Neural crest cell (in vitro differentiated cells): ENCODE data around the gene L3MBTL4. TPM values are rescaled to one million over a fixed set of nuclear protein-coding genes. Genes with fewer than 3 reads are reported as not detected.

Experiments used
- DNase-seq: peaks from one replicate; pipeline ENCODE4 v3.0.0; 2021; ENCODE audit warnings: low read depth, mixed read lengths, low spot score
- H3K27ac Mint-ChIP-seq: one replicate; pipeline ENCODE4 v1.8.0; 2021; ENCODE audit warnings: mild to moderate bottlenecking, mixed read lengths; ENCODE audit not compliant: unreplicated experiment
- H3K27me3 Mint-ChIP-seq: 2 replicates; pipeline ENCODE4 v1.8.0; 2021; ENCODE audit warnings: low read depth, mild to moderate bottlenecking, mixed read lengths
- H3K36me3 Mint-ChIP-seq: 2 replicates; pipeline ENCODE4 v1.8.0; 2021; ENCODE audit warnings: low read depth, mild to moderate bottlenecking, mixed read lengths
- H3K4me1 Mint-ChIP-seq: 2 replicates; pipeline ENCODE4 v1.8.0; 2021; ENCODE audit warnings: mixed read lengths
- H3K4me3 Mint-ChIP-seq: one replicate; pipeline ENCODE4 v1.8.0; 2021; ENCODE audit warnings: mild to moderate bottlenecking, mixed read lengths
- H3K9me3 Mint-ChIP-seq: 2 replicates; pipeline ENCODE4 v1.8.0; 2021; ENCODE audit warnings: mixed read lengths
- CTCF ChIP-seq: fragments of 200-600 bp; sonication (generic); conservative IDR thresholded peaks from 2 replicates; pipeline ENCODE4 v1.5.0; 2021; ENCODE audit warnings: antibody characterized with exemption, mild to moderate bottlenecking
- total RNA-seq: library from RNA; stranded (reverse); gene quantifications from 2 replicates; pipeline ENCODE4 v1.2.1, GENCODE V29; 2021

Gene L3MBTL4
- total RNA-seq, 1 donor from 2014 or later, result 0.65 TPM

GRCh38 chr18:5964996-5965395, 449.7 kb downstream of the L3MBTL4 start:
- Mint-ChIP-seq H3K4me3 (no peak overlapping the region), H3K4me1 (peaks cover 44% of the 10 kb centered on the region), H3K27me3 (no peaks in the 10 kb centered on the region), H3K36me3 (no peaks in the 10 kb centered on the region), H3K9me3 (no peaks in the 10 kb centered on the region), H3K27ac (no peak overlapping the region)
- TF ChIP-seq CTCF, result no peak
- DNase-seq, result no peak

- Mint-ChIP-seq H3K9me3 (no peaks in the 10 kb centered on the region), H3K4me1 (peaks cover 40% of the 10 kb centered on the region), H3K27me3 (no peaks in the 10 kb centered on the region), H3K4me3 (no peak overlapping the region), H3K36me3 (no peaks in the 10 kb centered on the region), H3K27ac (no peak overlapping the region)
- no peak for TF ChIP-seq CTCF
- DNase-seq, result no peak
These were observed 450.1 kb downstream of the L3MBTL4 start for GRCh38 chr18:5964596-5964995.

- no peak for DNase-seq
- Mint-ChIP-seq H3K36me3 (no peaks in the 10 kb centered on the region), H3K4me3 (no peak overlapping the region), H3K9me3 (no peaks in the 10 kb centered on the region), H3K27ac (no peak overlapping the region), H3K27me3 (no peaks in the 10 kb centered on the region), H3K4me1 (peaks cover 35% of the 10 kb centered on the region)
- TF ChIP-seq CTCF, result no peak
These were observed 450.6 kb downstream of the L3MBTL4 start for GRCh38 chr18:5964108-5964507.

GRCh38 chr18:5963267-5963666, 451.4 kb downstream of the L3MBTL4 start:
- Mint-ChIP-seq H3K27ac (peak overlapping the region; percentile 10), H3K9me3 (no peaks in the 10 kb centered on the region), H3K4me1 (peaks cover 34% of the 10 kb centered on the region), H3K36me3 (no peaks in the 10 kb centered on the region), H3K27me3 (no peaks in the 10 kb centered on the region), H3K4me3 (no peak overlapping the region)
- no peak for DNase-seq
- no peak for TF ChIP-seq CTCF

- no peaks in the 10 kb centered on the region for H3K36me3 Mint-ChIP-seq
These were observed 452.3 kb downstream of the L3MBTL4 start for GRCh38 chr18:5962362-5962761.

More at GRCh38 chr18:5962362-5962761, 452.3 kb downstream of the L3MBTL4 start:
- no peak for DNase-seq
- Mint-ChIP-seq H3K4me1 (peaks cover 28% of the 10 kb centered on the region), H3K27me3 (no peaks in the 10 kb centered on the region), H3K4me3 (no peak overlapping the region), H3K27ac (no peak overlapping the region), H3K9me3 (no peaks in the 10 kb centered on the region)
- no peak for TF ChIP-seq CTCF
